Calu3 (cell line): ENCODE data around the gene PIGQ. TPM values are rescaled to one million over a fixed set of nuclear protein-coding genes. Genes with fewer than 3 reads are reported as not detected.

Experiments used
- BruUV-seq: library from RNA; stranded (reverse); fragments of 400-500 nt; replicated peaks from 2 replicates; lab custom pipeline; 2021; lab: Mats Ljungman, UMichigan
- CTCF ChIA-PET: fragments of 300-600 bp; sonication (Branson Sonifier 250); formaldehyde crosslinking; loops from one replicate; lab custom pipeline; 2022; ENCODE audit warnings: antibody characterized with exemption; lab: Charles Lee
- DNase-seq: peaks from one replicate; pipeline ENCODE4 v3.0.0; 2022
- H3K27ac Mint-ChIP-seq: one replicate; pipeline ENCODE4 v1.8.0; 2022; ENCODE audit warnings: mixed read lengths; ENCODE audit not compliant: unreplicated experiment
- H3K27me3 Mint-ChIP-seq: one replicate; pipeline ENCODE4 v1.8.0; 2022; ENCODE audit warnings: mixed read lengths; ENCODE audit not compliant: unreplicated experiment
- H3K36me3 Mint-ChIP-seq: one replicate; pipeline ENCODE4 v1.8.0; 2022; ENCODE audit warnings: mild to moderate bottlenecking, moderate library complexity, mixed read lengths; ENCODE audit not compliant: insufficient read depth, unreplicated experiment
- H3K4me1 Mint-ChIP-seq: one replicate; pipeline ENCODE4 v1.8.0; 2022; ENCODE audit warnings: mild to moderate bottlenecking, low read depth, mixed read lengths; ENCODE audit not compliant: unreplicated experiment
- H3K4me3 Mint-ChIP-seq: one replicate; pipeline ENCODE4 v1.8.0; 2022; ENCODE audit warnings: mild to moderate bottlenecking, low read depth, moderate library complexity, mixed read lengths; ENCODE audit not compliant: unreplicated experiment
- H3K9me3 Mint-ChIP-seq: one replicate; pipeline ENCODE4 v1.8.0; 2022; ENCODE audit warnings: low read depth, mixed read lengths; ENCODE audit not compliant: unreplicated experiment
- CTCF ChIP-seq: fragments of 200-600 bp; IDR thresholded peaks from one replicate; pipeline ENCODE4 v1.8.0; 2022; ENCODE audit warnings: antibody characterized with exemption; ENCODE audit not compliant: unreplicated experiment
- intact Hi-C: fragments of 100-400 bp; cut with micrococcal nuclease; formaldehyde crosslinking; loops from one replicate; pipeline ENCODE4 v1.10.0; 2022; ENCODE audit not compliant: unreplicated experiment
- total RNA-seq: library from RNA; stranded (reverse); gene quantifications from 2 replicates; pipeline ENCODE4 v1.2.3, GENCODE V29; 2022

PIGQ gene
- total RNA-seq, 1 experiment from 2014 or later = 101 TPM

- CTCF ChIA-PET = no interaction called here
- intact Hi-C loops = no loop called here
- Mint-ChIP-seq H3K27me3 (no peaks in the 10 kb centered on the region), H3K9me3 (peaks cover 2% of the 10 kb centered on the region), H3K36me3 (peaks cover 20% of the 10 kb centered on the region), H3K4me3 (no peak overlapping the region), H3K27ac (no peak overlapping the region), H3K4me1 (peaks cover 7% of the 10 kb centered on the region)
- peak; percentile 57 for TF ChIP-seq CTCF
- peak; percentile 51 for DNase-seq
- BruUV-seq = no TSS peak
Measured at GRCh38 chr16:610513-611381, 41.0 kb downstream of the PIGQ start.

- Mint-ChIP-seq H3K36me3 (peaks cover 21% of the 10 kb centered on the region), H3K27me3 (no peaks in the 10 kb centered on the region), H3K9me3 (peaks cover 2% of the 10 kb centered on the region), H3K27ac (no peak overlapping the region), H3K4me3 (no peak overlapping the region), H3K4me1 (peaks cover 7% of the 10 kb centered on the region)
- intact Hi-C loops = no loop called here
- TF ChIP-seq CTCF = no peak
- DNase-seq = no peak
- BruUV-seq = no TSS peak
- CTCF ChIA-PET = no interaction called here
Measured at GRCh38 chr16:615122-615521, 45.4 kb downstream of the PIGQ start.

GRCh38 chr16:616733-617586 lies 47.2 kb downstream of the PIGQ start:
- Mint-ChIP-seq H3K27me3 (no peaks in the 10 kb centered on the region), H3K36me3 (peaks cover 21% of the 10 kb centered on the region), H3K9me3 (no peaks in the 10 kb centered on the region), H3K4me3 (no peak overlapping the region), H3K4me1 (no peaks in the 10 kb centered on the region), H3K27ac (no peak overlapping the region)
- no TSS peak for BruUV-seq
- CTCF ChIA-PET = no interaction called here
- intact Hi-C loops = no loop called here
- no peak for DNase-seq
- TF ChIP-seq CTCF = no peak

GRCh38 chr16:617855-618254 lies 48.1 kb downstream of the PIGQ start:
- no peak for DNase-seq
- no peak for TF ChIP-seq CTCF
- H3K4me1 Mint-ChIP-seq = no peaks in the 10 kb centered on the region
- CTCF ChIA-PET = no interaction called here
- no peaks in the 10 kb centered on the region for H3K27me3 Mint-ChIP-seq
- intact Hi-C loops = no loop called here
- BruUV-seq = no TSS peak
- no peaks in the 10 kb centered on the region for H3K9me3 Mint-ChIP-seq
- H3K36me3 Mint-ChIP-seq = peaks cover 21% of the 10 kb centered on the region
- H3K4me3 Mint-ChIP-seq = no peak overlapping the region
- H3K27ac Mint-ChIP-seq = no peak overlapping the region
